GM18499 (cell line): ENCODE results near the gene MCTP1.
"Not testable (repeated sequence)": the region's sequence is repeated elsewhere in the genome, so short reads cannot be mapped to it uniquely, and the experiment has no call there.

Experiments used
- ATAC-seq: cut with Tn5 transposase; IDR thresholded peaks from one replicate; pipeline ENCODE4 v1.9.1; 2021; ENCODE audit warnings: moderate number of reproducible peaks; ENCODE audit not compliant: insufficient read depth, unreplicated experiment

The MCTP1 gene

DNA sequence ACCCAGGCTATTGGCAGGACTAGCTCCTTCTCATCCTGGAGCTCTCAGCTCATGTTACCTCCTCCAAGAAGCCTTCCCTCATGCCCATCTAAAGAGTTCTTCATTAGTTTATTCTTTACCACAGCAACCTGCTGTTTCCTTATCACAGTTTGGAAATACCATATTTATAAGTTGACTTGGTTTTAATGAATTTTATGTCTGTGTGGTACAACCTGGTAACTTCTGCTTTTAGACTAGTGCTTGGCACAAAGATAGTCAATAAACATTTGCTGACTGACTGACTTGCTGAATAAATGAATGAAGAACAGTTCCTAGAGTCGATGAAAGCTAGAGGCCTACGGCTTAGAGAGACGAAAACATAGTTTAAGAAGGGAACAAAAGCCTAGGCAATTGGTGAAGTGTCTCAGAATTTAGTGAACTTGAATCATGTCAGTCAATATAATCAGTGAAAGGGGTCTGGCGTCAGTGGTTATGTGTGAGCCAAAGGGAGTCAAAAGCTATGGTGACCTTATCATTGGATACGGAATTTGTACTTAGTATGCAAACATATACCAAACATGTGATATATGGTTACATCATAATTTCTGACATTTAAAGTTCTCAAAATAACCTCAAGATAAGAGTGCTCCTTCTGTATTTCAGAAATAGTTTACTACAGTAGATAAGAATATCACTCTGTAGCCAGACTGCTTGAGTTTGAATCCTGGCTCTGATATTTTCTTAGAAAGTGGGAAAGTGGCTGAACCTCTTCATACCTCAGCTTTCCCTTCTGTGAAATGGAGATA is 239.5 kb downstream of the MCTP1 start:
- no peak for ATAC-seq

DNA sequence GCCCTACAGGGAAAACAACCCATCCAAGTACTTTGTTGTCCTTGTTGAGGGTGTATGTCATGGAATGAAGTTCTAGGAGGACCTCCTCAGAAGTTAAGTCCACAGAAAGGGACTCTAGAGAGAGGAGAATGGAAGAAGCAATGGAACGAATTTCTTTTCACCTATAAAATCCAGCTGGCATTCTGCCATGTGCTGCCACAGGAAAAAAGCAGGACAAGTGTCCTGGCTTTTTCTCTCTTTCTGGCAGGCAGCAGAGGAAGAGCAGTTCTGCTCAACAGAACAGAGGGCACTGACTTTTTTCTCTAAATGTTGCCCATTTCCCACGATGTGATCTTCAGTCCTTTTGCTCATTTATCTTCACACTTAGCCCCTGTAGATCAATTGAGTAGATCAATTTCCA is 240.8 kb downstream of the MCTP1 start:
- no peak for ATAC-seq

DNA sequence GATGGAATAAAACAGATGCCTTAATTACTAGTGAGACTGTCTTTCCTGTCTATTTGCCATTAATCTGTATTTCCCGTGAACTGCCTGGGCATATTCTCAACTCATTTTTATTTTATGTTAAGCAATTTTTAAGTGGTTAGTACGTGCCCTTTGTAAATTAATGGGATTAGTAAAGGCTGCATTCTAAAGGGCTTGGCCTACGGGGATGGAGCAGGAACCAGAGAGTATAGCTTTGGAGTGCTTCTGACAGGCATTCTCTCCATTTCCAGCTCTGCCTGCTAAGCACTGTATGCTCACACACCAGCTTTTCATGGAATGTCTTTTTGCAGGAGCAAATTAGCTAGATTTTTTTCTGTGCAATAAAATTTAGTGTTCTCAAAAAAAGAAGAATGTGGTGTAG is 241.2 kb downstream of the MCTP1 start:
- no peak for ATAC-seq

DNA sequence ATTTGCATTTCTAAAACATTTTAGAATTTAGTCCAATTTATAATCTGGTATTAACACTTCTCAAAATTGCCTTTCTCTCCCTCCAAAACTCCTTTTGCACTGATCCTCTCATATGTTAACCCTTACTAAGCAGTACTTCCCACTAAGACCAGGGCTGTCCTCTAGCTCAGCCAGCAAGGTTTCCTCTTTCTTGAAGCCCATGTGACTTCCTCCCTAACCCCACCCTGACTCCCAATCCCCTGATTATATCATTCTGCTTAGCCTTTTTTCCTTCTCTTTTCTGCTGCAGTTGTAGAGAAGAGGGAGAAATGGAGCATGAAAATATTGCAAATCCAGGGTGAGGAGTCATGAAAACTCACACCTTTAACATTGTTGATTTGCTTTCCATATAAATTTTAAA is 241.7 kb downstream of the MCTP1 start:
- ATAC-seq = no peak

DNA sequence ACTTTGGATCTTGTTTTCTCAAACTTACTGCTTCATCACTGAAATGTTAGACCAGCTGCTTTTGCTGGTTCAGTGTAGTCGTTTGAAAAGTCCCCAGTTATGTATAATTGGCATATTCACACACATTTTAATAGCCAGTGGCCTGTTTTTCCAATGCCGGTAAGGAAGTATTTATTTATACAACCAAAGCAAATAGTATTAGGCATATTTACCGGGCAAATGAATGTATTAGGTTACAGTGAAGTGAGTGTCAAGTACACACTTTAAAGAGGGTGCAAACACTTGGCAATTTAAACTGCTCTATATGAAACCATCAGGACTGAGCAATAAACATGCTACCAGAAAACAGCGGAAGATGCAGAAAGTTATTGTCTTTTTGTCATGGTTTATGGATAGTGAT is 242.9 kb downstream of the MCTP1 start:
- no peak for ATAC-seq

DNA sequence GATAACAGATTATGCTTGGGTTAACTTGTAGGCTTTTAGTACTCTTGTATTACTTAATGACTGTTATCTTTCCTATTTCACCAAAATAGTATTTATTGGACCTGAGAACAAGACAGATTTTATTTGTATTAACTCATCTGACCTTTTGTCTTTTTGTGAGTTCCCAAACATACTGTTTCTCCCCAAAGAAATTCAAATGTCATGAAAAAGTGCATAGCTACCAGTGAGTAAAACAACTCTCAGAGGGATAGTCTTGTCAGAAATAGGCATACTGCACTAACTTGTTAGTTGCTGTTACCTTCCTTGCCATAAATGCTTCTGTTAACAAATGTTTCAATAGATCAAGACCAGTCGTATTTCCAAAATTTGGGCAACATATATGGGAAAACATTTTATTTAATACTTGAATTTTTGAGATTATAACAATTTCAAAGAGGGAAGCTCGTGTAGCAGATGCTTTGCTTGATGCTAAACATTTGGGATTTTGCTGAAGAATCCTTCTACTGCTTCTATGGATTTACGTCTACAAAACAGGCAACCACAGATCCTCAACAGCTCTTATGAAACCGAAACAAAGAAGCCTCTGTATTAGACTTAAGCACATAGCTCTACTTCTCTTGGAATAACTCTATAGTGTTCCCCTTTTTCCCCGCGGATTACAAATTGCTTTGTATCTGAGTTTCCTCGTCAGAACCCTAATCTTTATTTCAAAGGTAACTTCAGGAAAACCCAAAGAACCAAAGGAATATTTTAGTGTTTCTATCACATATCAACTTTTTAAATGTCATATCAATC is 248.8 kb downstream of the MCTP1 start:
- ATAC-seq = no peak

DNA sequence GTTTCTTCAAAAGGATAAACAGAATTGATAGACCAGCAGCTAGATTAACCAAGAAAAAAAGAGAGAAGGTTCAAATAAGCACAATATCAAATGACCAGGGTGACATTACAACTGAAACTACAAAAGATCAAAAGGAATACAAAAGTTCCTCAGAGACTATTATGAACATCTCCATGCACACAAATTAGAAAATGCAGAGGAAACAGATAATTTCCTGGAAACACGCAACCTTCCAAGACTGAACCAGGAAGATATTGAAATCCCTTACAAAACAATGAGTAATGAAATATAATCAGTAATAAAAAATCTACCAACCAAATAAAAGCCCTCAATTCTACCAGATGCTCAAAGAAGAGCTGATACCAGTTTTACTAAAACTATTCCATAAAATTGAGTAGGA is 252.1 kb downstream of the MCTP1 start:
- no peak for ATAC-seq

DNA sequence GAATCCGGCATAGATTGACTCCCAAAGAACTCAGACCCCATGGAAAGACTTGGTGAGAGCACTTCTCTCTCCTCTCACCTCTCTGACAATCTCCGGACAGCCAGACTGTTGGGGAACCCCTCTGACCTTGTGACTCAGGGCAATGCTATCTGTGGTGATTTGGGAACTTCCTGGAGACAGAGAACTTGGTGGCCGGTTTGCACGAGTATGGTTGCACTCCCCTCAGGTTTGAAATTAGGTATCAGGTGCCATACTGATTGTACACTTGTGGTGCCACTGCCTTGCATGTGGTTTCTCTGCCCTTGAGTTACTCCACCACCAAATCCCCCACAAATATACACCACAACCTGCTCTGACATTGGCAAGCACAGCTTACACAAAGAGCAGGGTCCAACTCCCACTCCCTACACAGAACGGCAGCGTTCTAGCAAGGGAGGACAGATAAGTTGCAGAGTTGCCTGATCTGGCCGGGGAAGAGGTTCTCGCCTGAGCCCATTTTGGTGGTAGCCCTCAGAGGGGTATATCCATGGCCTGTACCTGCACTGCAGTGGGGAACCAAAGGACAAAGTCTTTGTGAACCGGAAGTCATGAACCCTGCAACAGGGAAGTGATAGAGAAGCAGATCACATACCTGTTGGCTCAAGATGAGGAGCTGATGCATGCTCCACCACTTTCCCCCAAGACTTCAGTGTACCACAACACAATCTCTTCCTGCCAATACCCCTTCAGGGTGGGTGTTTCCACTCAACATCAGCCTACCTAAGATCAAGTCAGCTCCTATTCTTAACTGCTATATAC is 255.1 kb downstream of the MCTP1 start:
- ATAC-seq = no peak

DNA sequence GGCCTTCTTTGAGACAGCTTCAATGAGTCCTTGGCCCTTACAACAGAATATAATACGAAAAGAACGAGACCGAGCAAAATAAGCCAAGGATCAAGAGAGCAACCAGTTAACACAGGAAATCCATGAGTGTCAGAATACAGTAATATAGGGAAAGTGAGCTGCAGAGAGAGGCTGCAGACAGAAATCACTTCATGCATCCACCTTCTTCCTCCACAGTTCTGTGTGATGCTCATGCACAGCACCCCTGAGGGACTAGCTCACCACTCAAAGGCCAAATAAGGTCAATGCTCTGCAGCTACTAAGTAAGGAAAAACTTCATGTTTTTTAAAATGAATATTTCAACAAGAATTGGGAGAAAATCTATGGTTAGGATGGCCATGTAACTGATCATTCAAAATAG is 257.1 kb downstream of the MCTP1 start:
- peak; percentile 32 for ATAC-seq

DNA sequence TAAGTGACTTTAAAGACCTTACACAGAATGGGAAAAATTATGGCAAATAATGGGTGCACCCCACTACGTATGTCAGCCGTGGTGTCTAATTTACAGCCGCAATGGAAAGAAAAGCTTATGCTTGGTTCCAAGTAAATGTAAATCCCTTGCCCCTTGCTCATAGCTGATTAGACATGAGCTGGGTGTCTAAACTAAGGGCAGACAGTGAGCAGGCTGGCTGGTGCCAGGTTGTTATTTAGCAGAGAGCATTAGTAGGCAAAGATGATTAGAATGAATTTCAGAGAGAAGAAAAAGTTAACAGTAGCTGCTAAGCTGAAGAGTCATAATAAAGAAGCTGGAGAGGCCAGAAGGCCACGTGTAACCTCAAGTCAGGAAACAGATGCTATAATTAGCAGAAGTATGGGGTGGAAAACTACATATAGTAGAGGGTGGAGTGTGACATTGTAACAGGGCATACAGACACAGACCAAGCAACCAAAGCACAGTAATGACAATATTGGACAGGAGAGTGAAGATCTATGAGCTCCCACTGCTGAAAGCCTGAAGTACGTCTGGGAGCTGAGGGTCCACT is 257.7 kb downstream of the MCTP1 start:
- peak; percentile 33 for ATAC-seq

DNA sequence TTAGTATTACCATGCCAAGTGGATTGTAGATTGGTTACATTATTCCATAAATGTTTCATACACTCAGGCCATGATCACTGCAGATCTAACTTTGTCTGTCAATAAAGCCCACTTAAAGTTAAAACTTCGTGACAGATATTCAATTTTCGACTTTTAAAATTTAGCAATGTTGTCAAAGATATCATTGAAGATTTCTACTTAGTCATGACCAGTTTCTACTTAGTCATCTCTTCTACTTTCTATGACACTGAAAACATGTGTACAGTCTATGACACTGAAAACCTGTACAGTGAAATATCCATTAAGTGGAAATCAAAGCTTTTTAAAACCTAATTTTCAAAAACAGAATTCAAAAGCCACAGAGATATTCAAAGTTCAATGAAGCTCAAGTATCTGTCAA is 258.2 kb downstream of the MCTP1 start:
- ATAC-seq = no peak

DNA sequence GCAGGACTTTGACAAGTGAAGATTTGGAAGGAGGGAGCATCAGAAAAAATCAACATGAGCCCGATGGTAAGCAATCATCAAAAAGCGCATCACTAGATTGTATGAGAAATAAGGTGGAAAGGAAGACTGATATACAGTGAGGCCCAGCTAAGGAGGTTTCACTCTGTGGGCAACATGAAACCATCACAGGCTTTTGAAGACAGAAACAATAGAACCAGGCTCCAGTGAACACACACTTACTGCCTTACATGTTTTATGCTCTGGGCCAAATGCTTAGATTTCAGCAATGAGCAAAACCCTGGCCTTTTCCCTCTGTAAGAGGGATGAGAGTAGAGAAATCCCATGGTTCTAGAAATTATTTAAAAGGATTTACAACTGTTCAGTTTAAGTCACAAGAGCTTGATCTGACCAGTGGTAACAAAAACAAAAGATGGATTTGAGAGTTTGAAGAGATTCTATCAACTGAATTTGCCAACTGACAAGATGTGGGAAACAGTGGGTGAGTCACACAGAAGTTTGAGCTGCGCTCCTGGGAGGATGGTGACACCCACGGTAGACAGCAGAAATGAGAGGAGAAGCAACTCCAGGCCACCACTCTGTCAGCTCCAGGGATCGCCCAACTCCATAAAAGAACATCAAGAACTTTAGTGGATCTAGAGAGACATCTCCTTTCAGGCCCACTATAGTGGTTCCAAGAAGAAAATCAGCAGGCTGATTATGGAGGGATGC is 261.8 kb downstream of the MCTP1 start:
- peak; percentile 41 for ATAC-seq

DNA sequence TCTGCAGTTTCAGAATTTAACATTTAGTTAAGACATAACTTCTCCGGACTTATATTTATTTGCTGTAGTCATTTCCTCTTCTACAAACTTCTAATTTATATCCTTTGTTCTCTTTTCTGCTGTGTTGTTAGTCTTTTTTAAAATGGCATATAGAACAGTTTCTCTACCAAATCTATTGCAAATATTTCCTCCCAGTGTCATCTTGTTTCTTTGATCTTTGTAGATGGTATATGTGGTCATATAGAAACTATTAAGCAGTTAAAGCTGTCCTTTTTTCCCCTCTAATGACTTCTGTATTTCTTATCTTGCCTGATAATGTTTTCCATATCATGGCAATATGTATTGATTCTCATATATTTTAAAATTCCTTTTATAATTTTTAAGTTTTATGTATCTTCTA is 264.5 kb downstream of the MCTP1 start:
- ATAC-seq = no peak

DNA sequence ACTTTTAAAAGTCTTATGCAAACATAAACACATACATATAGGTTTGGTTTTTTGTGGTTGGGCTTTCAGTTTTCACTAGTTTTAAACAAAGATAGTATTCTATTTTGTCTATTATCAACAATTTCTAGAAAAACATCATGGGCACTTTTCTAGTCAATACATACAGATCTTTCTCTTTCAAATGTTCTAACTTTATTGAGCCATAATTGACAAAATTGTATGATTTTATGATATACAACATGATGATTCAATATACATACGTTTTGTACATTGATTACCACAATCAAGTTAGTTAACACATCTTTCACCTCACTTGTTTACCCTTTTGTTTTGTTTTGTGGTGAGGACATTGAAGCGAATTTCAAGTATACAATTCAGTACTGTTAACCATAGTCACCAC is 265.9 kb downstream of the MCTP1 start:
- no peak for ATAC-seq

DNA sequence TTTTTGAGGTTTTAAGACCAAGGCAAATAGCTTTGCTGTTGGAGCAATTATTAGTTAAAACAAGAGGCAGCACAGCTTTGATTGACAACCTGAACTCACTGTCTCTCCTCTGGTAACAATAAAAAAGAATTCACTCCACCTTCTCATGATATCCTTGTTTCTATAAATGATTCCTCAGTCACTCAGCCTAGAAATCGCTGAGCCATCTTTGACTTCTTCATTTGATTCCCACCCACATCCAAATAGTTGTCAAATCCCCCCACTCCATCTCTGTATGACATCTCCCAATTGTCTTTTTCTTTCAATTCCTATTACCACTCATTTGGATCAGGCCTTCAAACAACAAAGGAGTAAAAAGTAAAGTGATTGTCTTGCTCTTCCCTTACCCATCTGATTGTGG is 266.4 kb downstream of the MCTP1 start:
- ATAC-seq = no peak

DNA sequence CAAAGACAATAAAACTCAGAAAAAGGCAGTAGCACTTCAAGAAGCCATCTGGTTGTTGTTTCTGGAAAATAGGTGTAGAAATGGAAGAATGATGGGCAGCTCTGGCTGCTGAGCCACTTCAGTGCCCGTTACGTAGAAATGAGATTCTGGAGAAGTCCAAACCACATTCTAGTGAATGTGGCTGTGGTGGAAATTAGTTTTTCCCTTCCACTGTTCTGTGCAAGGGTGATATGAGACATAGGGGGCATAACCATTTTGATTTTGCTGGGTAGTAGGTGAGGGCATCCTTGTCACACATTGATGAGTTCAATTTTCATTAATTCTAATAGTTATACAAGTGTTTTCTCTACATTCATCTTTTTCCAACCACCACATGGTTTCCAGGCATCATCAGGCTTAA is 275.1 kb downstream of the MCTP1 start:
- ATAC-seq = no peak

DNA sequence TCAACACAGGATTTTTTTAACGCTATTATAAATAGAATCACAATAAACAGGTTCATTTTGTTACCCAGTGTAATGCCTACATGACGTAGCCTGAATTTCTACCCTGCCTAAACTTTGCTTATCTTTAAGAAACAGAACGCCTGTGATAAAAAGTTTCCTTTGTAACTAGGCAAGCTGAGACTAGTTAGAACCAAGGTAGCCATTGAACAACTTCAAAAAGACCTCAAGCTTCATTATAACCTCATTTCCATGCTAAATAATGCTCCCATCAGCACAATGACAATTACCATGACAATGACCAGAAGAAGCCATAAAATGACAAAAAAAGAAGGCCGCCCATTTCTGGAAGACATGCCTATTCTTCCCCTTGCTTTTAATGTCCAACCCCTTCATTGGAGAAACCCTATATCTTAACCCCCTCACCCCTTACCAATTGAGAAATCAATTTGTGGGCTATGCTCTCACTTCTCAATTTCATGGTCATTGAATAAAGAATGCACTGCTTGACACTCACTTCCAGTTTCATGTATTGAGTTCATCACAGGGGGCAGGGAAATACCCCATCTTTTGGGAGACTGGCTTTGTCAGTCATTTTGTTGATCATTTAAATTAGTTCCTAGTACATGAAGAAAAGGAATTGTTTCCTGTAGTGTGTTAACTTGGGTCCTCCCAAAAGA is 276.8 kb downstream of the MCTP1 start:
- peak; percentile 92 for ATAC-seq

DNA sequence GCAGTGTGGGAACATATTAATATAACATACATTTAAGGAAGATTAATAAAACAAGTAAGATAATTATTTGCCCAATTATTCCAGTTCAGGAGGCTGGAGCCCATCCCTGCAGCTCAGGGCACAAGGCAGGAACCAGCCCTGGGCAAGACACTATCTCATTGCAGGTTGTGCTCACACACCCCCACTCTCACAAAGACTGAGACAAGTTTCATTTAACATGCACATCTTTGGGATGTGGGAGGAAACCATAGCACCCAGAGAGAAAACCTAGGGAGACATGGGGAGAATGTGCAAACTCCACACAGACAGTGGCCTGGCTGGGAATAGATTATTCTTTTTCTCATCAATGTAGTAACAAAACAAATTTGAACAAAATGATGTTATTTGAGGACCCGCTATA is 279.1 kb downstream of the MCTP1 start:
- ATAC-seq = no peak

DNA sequence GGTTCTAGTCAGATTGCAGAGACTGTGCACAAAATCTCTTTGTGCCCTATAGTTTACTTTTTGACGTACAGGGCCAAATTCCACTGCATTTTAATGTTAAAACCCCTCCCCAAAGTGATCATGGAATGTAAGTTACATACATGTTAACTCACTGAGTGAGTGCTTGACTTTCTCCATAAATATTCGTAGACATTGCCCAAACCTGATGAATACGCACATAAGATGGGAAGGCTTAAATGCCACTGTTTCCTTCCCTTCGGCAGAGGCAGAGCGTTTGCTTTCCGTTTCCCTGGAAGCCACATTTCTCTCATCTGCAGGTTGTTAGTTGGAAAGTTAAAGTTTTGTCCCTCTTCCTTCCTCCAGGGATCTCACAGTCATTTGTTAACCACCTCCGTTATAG is 286.2 kb downstream of the MCTP1 start:
- no peak for ATAC-seq

DNA sequence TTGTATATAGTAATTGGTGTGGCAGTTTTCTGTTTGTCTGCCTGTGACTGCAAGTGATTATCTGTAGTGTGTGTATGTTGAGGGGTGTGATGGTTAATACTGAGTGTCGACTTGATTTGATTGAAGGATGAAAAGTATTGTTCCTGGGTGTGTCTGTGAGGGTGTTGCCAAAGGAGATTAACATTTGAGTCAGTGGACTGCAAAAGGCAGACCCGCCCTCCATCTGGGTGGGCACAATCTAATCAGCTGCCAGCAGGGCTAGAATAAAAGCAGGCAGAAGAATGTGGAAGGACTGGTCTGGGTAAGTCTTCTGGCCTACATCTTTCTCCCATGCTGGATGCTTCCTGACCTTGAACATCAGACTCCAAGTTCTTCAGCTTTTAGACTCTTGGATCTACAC is 290.4 kb downstream of the MCTP1 start:
- ATAC-seq = not testable (repeated sequence)
